Measurements from ENCODE around the gene TOB1.

Gene TOB1

GRCh38 chr17:50866261-50866949, at the start of gene TOB1:
TOB1 (minus strand) TSS chr17:50866354; CDS start chr17:50864017, 2,337 bp downstream.
- DNase-seq (ENCODE audit: low read depth): peak; percentile 78

GRCh38 chr17:50914505-50915063, 48.4 kb upstream of the TOB1 start:
- DNase-seq (ENCODE audit: low read depth): no peak

- no peak for DNase-seq (ENCODE audit: low read depth)
Measured at GRCh38 chr17:50913120-50913519, 47.0 kb upstream of the TOB1 start.

- no peak for DNase-seq (ENCODE audit: low read depth)
Measured at GRCh38 chr17:50911890-50912289, 45.7 kb upstream of the TOB1 start.

- DNase-seq (ENCODE audit: low read depth): no peak
Measured at GRCh38 chr17:50911450-50911849, 45.3 kb upstream of the TOB1 start.

GRCh38 chr17:50909765-50910605, 43.8 kb upstream of the TOB1 start:
- DNase-seq (ENCODE audit: low read depth): no peak

GRCh38 chr17:50908860-50909764, 43.0 kb upstream of the TOB1 start:
- DNase-seq (ENCODE audit: low read depth): no peak

- DNase-seq (ENCODE audit: low read depth): no peak
Measured at GRCh38 chr17:50908140-50908859, 42.1 kb upstream of the TOB1 start.

- DNase-seq (ENCODE audit: low read depth): no peak
Measured at GRCh38 chr17:50906443-50906842, 40.3 kb upstream of the TOB1 start.

- DNase-seq (ENCODE audit: low read depth): no peak
Measured at GRCh38 chr17:50905460-50905803, 39.3 kb upstream of the TOB1 start.

GRCh38 chr17:50904518-50905459, 38.6 kb upstream of the TOB1 start:
- no peak for DNase-seq (ENCODE audit: low read depth)

GRCh38 chr17:50903604-50904517, 37.7 kb upstream of the TOB1 start:
- peak; percentile 28 for DNase-seq (ENCODE audit: low read depth)

- DNase-seq (ENCODE audit: low read depth): no peak
Measured at GRCh38 chr17:50902372-50903353, 36.5 kb upstream of the TOB1 start.

GRCh38 chr17:50900383-50900892, 34.3 kb upstream of the TOB1 start:
- DNase-seq (ENCODE audit: low read depth): no peak

GRCh38 chr17:50899559-50900319, 33.6 kb upstream of the TOB1 start:
- DNase-seq (ENCODE audit: low read depth): no peak

- DNase-seq (ENCODE audit: low read depth): no peak
Measured at GRCh38 chr17:50899005-50899460, 32.9 kb upstream of the TOB1 start.

Data from HS-5 (cell line).